Immature natural killer cell (primary cell): ENCODE data around the gene SPRTN. TPM values are rescaled to one million over a fixed set of nuclear protein-coding genes. Genes with fewer than 3 reads are reported as not detected.

Experiments
- DNase-seq, 3 donors: peaks; one replicate each; pipeline ENCODE4 v3.0.0; 2022; ENCODE audit warnings: mixed read lengths in 1 of 3
- H3K27ac Mint-ChIP-seq, 6 donors: one replicate each; pipeline ENCODE4 v1.8.0; 2020; ENCODE audit warnings: mixed read lengths in 6 of 6, mild to moderate bottlenecking in 5 of 6, inconsistent platforms in 4 of 6, moderate library complexity in 3 of 6
- H3K27me3 Mint-ChIP-seq, 3 donors: one replicate each; pipeline ENCODE4 v1.8.0; 2020 to 2021; ENCODE audit warnings: low read depth in 3 of 3, mild to moderate bottlenecking in 3 of 3, mixed read lengths in 3 of 3, moderate library complexity in 3 of 3, inconsistent platforms in 1 of 3
- H3K36me3 Mint-ChIP-seq, 3 donors: one replicate each; pipeline ENCODE4 v1.8.0; 2020; ENCODE audit warnings: mixed read lengths in 3 of 3, inconsistent platforms in 2 of 3, mild to moderate bottlenecking in 2 of 3
- H3K4me1 Mint-ChIP-seq, 2 donors: one replicate each; pipeline ENCODE4 v1.8.0; 2020; ENCODE audit warnings: inconsistent platforms in 2 of 2, mild to moderate bottlenecking in 2 of 2, mixed read lengths in 2 of 2, moderate library complexity in 1 of 2
- H3K4me3 Mint-ChIP-seq, 5 donors: one replicate each; pipeline ENCODE4 v1.8.0; 2020; ENCODE audit warnings: mild to moderate bottlenecking in 5 of 5, mixed read lengths in 5 of 5, inconsistent platforms in 3 of 5, moderate library complexity in 3 of 5
- H3K9me3 Mint-ChIP-seq, 6 donors: one replicate each; pipeline ENCODE4 v1.8.0; 2020; ENCODE audit warnings: mild to moderate bottlenecking in 6 of 6, mixed read lengths in 6 of 6, inconsistent platforms in 4 of 6, moderate library complexity in 3 of 6
- polyA plus RNA-seq, 3 donors: library from polyadenylated mRNA; unstranded; fragments of 300-500 nt; fragmentation: Illumina TruSeq; gene quantifications; one replicate each; pipeline ENCODE4 v1.2.3, GENCODE V29; 2021

SPRTN gene
- polyA plus RNA-seq, 3 donors from 2014 or later, result 22.5 to 28.2 (median 25.0) TPM

GRCh38 chr1:231324660-231325059 lies 13.4 kb upstream of the SPRTN start:
- no peak overlapping the region for H3K27ac Mint-ChIP-seq
- H3K36me3 Mint-ChIP-seq, result no peaks in the 10 kb centered on the region
- peaks cover 2 to 7% of the 10 kb centered on the region in 2 donors for H3K4me1 Mint-ChIP-seq
- DNase-seq, result no peak
- peaks cover 0 to 2% (median 0%) of the 10 kb centered on the region in 3 donors for H3K27me3 Mint-ChIP-seq
- H3K9me3 Mint-ChIP-seq, result no peaks in the 10 kb centered on the region
- no peak overlapping the region for H3K4me3 Mint-ChIP-seq

- Mint-ChIP-seq H3K4me1 (peaks cover 3 to 12% of the 10 kb centered on the region in 2 donors), H3K4me3 (no peak overlapping the region), H3K36me3 (peaks cover 0 to 3% (median 0%) of the 10 kb centered on the region in 3 donors), H3K27ac (no peak overlapping the region), H3K27me3 (peaks cover 0 to 2% (median 2%) of the 10 kb centered on the region in 3 donors), H3K9me3 (no peaks in the 10 kb centered on the region)
- DNase-seq, result no peak
Measured at GRCh38 chr1:231326248-231326647, 11.8 kb upstream of the SPRTN start.

DNA sequence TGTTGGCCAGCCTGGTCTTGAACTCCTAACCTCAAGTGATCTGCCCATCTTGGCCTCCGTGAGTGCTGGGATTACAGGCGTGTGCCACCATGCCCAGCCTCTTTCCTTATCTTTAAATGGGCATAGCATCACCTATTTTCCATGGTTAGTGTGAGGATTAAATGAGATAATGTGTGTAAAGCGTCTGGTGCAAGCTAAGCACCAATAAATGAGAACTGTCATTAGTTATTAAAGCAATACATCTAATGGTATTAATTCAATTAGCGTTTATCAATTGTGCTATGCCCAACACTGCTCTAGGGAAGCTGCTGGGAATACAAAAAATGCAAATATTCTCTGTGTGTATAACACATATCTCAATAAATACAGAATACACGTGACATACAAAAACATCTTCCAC lies 10.5 kb upstream of the SPRTN start:
- Mint-ChIP-seq H3K9me3 (no peaks in the 10 kb centered on the region), H3K27me3 (peaks cover 0 to 2% (median 2%) of the 10 kb centered on the region in 3 donors), H3K36me3 (peaks cover 0 to 10% (median 2%) of the 10 kb centered on the region in 3 donors), H3K4me1 (peaks cover 8 to 26% of the 10 kb centered on the region in 2 donors), H3K27ac (no peak overlapping the region), H3K4me3 (no peak overlapping the region)
- no peak for DNase-seq

DNA sequence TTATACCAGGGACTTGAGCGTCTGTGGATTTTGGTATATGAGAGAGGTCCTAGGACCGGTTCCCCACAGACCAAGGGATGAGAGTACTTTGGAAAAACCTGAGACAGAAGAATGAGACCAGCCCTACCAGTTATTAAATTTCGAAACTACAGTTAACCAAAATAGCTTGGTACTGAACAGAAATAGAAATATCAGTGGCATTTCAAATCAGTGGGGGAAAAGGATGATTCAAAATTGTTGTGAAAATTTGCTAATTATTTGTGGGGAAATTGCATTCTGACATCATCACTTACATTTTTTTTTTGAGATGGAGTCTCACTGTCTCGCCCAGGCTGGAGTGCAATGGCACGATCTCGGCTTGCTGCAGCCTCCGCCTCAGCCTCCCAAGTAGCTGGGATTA lies 8.6 kb upstream of the SPRTN start:
- peaks cover 0 to 2% (median 0%) of the 10 kb centered on the region in 3 donors for H3K27me3 Mint-ChIP-seq

GRCh38 chr1:231332761-231333160 lies 5.3 kb upstream of the SPRTN start:
- H3K27ac Mint-ChIP-seq, result peak overlapping the region in 1 of 6 donors; percentile 18
- H3K4me1 Mint-ChIP-seq, result peaks cover 56 to 76% of the 10 kb centered on the region in 2 donors
- H3K27me3 Mint-ChIP-seq, result peaks cover 4 to 7% (median 6%) of the 10 kb centered on the region in 3 donors
- peaks cover 0 to 29% (median 16%) of the 10 kb centered on the region in 3 donors for H3K36me3 Mint-ChIP-seq
- DNase-seq, result no peak
- H3K9me3 Mint-ChIP-seq, result no peaks in the 10 kb centered on the region
- peak overlapping the region in 4 of 5 donors; percentile 10 to 53 (median 20) for H3K4me3 Mint-ChIP-seq

More for the DNA sequence above, 8.6 kb upstream of the SPRTN start:
- Mint-ChIP-seq H3K27ac (no peak overlapping the region), H3K9me3 (no peaks in the 10 kb centered on the region), H3K36me3 (peaks cover 0 to 19% (median 6%) of the 10 kb centered on the region in 3 donors), H3K4me3 (no peak overlapping the region), H3K4me1 (peaks cover 27 to 45% of the 10 kb centered on the region in 2 donors)
- DNase-seq, result no peak

DNA sequence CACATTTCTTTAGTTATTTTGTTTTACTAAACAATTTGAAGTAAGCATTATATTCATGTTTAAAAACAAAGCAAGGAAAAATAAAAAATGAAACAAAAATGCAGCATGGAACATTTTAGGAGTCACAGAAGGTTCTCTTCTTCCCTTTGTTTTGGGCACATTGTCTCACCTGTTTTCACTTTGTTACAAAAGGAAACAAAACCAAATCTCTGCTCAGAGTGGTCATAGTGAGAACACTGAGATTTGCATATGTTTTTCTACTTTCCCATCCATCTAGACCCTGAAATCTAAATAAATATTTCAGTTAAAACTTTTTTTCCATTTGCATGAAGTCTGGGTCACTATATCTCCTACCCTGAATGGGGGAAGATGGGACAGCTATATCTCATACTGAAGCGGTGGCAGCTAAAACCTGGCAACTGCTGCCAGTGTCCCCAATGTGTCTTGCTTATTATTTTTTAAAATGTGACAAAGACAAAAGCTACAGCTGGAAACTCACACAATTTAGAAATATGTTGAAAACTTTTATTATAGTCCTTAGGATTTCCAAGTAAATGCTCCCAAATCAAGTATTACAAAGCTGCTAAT lies 3.9 kb upstream of the SPRTN start:
- peaks cover 68 to 88% of the 10 kb centered on the region in 2 donors for H3K4me1 Mint-ChIP-seq
- H3K9me3 Mint-ChIP-seq, result no peaks in the 10 kb centered on the region
- peak overlapping the region; percentile 46 to 78 (median 58) for H3K4me3 Mint-ChIP-seq
- no peak for DNase-seq
- H3K27me3 Mint-ChIP-seq, result peaks cover 11 to 17% (median 14%) of the 10 kb centered on the region in 3 donors
- H3K36me3 Mint-ChIP-seq, result peaks cover 0 to 30% (median 17%) of the 10 kb centered on the region in 3 donors
- no peak overlapping the region for H3K27ac Mint-ChIP-seq

DNA sequence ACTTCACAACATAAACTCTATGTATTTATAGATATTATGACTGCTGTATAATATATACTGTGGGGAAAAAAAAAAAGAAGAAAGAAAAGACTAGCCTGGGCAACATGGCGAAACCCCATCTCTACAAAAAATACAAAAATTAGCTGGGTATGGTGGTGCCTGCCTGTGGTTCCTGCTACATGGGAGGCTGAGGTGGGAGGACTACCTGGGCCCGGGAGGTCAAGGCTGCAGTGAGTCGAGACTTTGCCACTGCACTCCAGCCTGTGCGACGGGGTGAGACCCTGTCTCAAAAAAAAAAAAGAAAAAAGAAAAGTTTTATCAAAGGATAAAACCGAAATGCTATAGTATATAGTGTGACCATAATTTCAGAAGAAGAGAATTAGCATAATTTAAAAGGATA lies 3.1 kb upstream of the SPRTN start:
- no peaks in the 10 kb centered on the region for H3K9me3 Mint-ChIP-seq
- no peak for DNase-seq
- H3K27ac Mint-ChIP-seq, result no peak overlapping the region
- peaks cover 74 to 91% of the 10 kb centered on the region in 2 donors for H3K4me1 Mint-ChIP-seq
- peak overlapping the region; percentile 46 to 78 (median 56) for H3K4me3 Mint-ChIP-seq
- H3K27me3 Mint-ChIP-seq, result peaks cover 11 to 18% (median 14%) of the 10 kb centered on the region in 3 donors
- H3K36me3 Mint-ChIP-seq, result peaks cover 0 to 30% (median 17%) of the 10 kb centered on the region in 3 donors

GRCh38 chr1:231335663-231336602 lies 2.2 kb upstream of the SPRTN start:
- Mint-ChIP-seq H3K9me3 (no peaks in the 10 kb centered on the region), H3K27ac (peak overlapping the region; percentile 34 to 99 (median 72)), H3K4me1 (peaks cover 76 to 96% of the 10 kb centered on the region in 2 donors), H3K4me3 (peak overlapping the region; percentile 83 to 100 (median 98)), H3K36me3 (peaks cover 3 to 28% (median 17%) of the 10 kb centered on the region in 3 donors), H3K27me3 (peaks cover 11 to 18% (median 14%) of the 10 kb centered on the region in 3 donors)
- DNase-seq, result no peak

DNA sequence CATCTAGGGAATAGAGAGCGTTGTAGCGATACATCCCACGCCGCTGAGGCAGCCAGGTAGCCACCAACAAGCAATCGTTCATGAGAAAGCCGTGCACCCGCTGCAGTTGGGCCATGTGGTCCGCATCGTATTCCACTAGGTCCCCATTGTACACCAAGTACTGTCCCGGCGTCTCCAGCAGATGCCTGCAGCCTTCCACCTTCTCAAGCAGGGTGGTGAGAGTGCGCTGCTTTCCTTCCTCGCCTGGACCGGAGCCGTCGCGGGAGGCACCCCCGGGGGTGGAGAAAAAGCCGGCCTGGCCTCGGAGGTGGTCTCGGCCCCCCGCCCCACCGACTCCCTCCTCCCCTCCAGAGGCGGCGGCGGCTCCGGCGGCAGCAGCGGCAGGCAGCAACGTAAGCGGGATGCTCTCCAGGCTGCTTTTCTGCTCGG lies 1.0 kb upstream of the SPRTN start:
- peaks cover 3 to 24% (median 20%) of the 10 kb centered on the region in 3 donors for H3K36me3 Mint-ChIP-seq
- DNase-seq, result no peak
- H3K9me3 Mint-ChIP-seq, result no peaks in the 10 kb centered on the region
- H3K4me3 Mint-ChIP-seq, result peak overlapping the region; percentile 97 to 100 (median 99)
- peaks cover 11 to 18% (median 14%) of the 10 kb centered on the region in 3 donors for H3K27me3 Mint-ChIP-seq
- peak overlapping the region; percentile 98 to 100 (median 99) for H3K27ac Mint-ChIP-seq
- peaks cover 75 to 86% of the 10 kb centered on the region in 2 donors for H3K4me1 Mint-ChIP-seq

GRCh38 chr1:231337472-231338269 lies 422 bp upstream of the SPRTN start, which contains the start of gene EXOC8:
Gene EXOC8 (minus strand): TSS chr1:231337852. CDS start chr1:231337745, 107 bp downstream.
- peaks cover 71 to 80% of the 10 kb centered on the region in 2 donors for H3K4me1 Mint-ChIP-seq
- peak within 1 kb of the TSS; percentile 98 to 100 (median 99) for H3K27ac Mint-ChIP-seq
- H3K4me3 Mint-ChIP-seq, result peak within 1 kb of the TSS; percentile 97 to 100 (median 99)
- no peaks in the 10 kb centered on the region for H3K9me3 Mint-ChIP-seq
- DNase-seq, result peak; percentile 99
- H3K27me3 Mint-ChIP-seq, result peaks cover 11 to 18% (median 14%) of the 10 kb centered on the region in 3 donors
- H3K36me3 Mint-ChIP-seq, result peaks cover 3 to 23% (median 20%) of the 10 kb centered on the region in 3 donors

GRCh38 chr1:231340328-231341013 lies 2.4 kb downstream of the SPRTN start:
- no peak for DNase-seq
- peaks cover 3 to 15% (median 13%) of the 10 kb centered on the region in 3 donors for H3K36me3 Mint-ChIP-seq
- H3K27me3 Mint-ChIP-seq, result peaks cover 11 to 18% (median 16%) of the 10 kb centered on the region in 3 donors
- H3K9me3 Mint-ChIP-seq, result no peaks in the 10 kb centered on the region
- peaks cover 45 to 72% of the 10 kb centered on the region in 2 donors for H3K4me1 Mint-ChIP-seq
- H3K4me3 Mint-ChIP-seq, result no peak overlapping the region
- peak overlapping the region in 1 of 6 donors; percentile 55 for H3K27ac Mint-ChIP-seq

DNA sequence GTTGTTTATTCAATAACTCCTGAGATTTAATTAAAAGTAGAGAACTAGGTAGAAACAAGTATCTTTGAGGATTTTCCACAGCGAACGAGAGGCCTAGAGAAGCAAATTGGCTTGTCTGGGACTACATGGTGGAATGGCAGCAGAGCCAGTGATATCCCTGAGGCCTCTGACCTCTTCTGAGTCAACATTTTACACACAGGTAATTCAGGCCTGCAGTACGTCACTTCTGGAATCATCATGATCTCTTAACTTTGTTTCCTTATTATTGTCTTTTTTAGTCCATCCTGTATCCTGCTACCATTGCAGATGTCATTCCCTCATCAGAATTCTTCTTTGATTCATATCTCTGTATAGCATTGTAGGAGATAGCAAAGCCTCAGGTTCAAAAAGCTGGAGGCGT lies 9.9 kb downstream of the SPRTN start:
- Mint-ChIP-seq H3K4me1 (peaks cover 0 to 22% of the 10 kb centered on the region in 2 donors), H3K9me3 (no peaks in the 10 kb centered on the region), H3K36me3 (peaks cover 22 to 26% (median 23%) of the 10 kb centered on the region in 3 donors), H3K4me3 (no peak overlapping the region), H3K27ac (no peak overlapping the region), H3K27me3 (peaks cover 0 to 2% (median 0%) of the 10 kb centered on the region in 3 donors)
- no peak for DNase-seq
